H9 (cell line): ENCODE data around the gene FAT1. TPM values are rescaled to one million over a fixed set of nuclear protein-coding genes. Genes with fewer than 3 reads are reported as not detected.

Experiments used
- DNase-seq: peaks from one replicate; pipeline ENCODE4 v3.0.0-alpha.2; 2017
- H2AFZ ChIP-seq: one replicate; pipeline ENCODE4 v1.6.1; 2013; ENCODE audit warnings: mild to moderate bottlenecking, low read length, control low read depth, moderate library complexity
- H2AK5ac ChIP-seq: 2 replicates; pipeline ENCODE4 v1.6.1; 2013; ENCODE audit warnings: low read length, control low read depth, mixed read lengths; ENCODE audit not compliant: insufficient read length
- H2BK120ac ChIP-seq: one replicate; pipeline ENCODE4 v1.6.1; 2013; ENCODE audit warnings: low read depth, mild to moderate bottlenecking, low read length, control low read depth, inconsistent platforms; ENCODE audit not compliant: poor library complexity, severe bottlenecking
- H2BK12ac ChIP-seq: 2 replicates; pipeline ENCODE4 v1.6.1; 2013; ENCODE audit warnings: low read length, control low read depth, mixed read lengths, low read depth; ENCODE audit not compliant: insufficient read length
- H2BK15ac ChIP-seq: 2 replicates; pipeline ENCODE4 v1.6.1; 2013; ENCODE audit warnings: low read depth, low read length, control low read depth
- H2BK20ac ChIP-seq: one replicate; pipeline ENCODE4 v1.6.1; 2013; ENCODE audit warnings: low read depth, mild to moderate bottlenecking, low read length, control low read depth, inconsistent platforms; ENCODE audit not compliant: poor library complexity, severe bottlenecking
- H2BK5ac ChIP-seq: 2 replicates; pipeline ENCODE4 v1.6.1; 2013; ENCODE audit warnings: low read length, control low read depth, mixed read lengths; ENCODE audit not compliant: insufficient read length
- H3K14ac ChIP-seq: 2 replicates; pipeline ENCODE4 v1.6.1; 2013; ENCODE audit warnings: low read length, control low read depth; ENCODE audit not compliant: insufficient read depth
- H3K18ac ChIP-seq: 2 replicates; pipeline ENCODE4 v1.6.1; 2013; ENCODE audit warnings: low read depth, mild to moderate bottlenecking, mixed read lengths, low read length, control low read depth; ENCODE audit not compliant: insufficient read length
- H3K23ac ChIP-seq: 2 replicates; pipeline ENCODE4 v1.6.1; 2013; ENCODE audit warnings: low read length, control low read depth, mixed read lengths, low read depth; ENCODE audit not compliant: insufficient read length
- H3K23me2 ChIP-seq: 2 replicates; pipeline ENCODE4 v1.6.1; 2013; ENCODE audit warnings: low read depth, mild to moderate bottlenecking, mixed read lengths, low read length, control low read depth; ENCODE audit not compliant: insufficient read length, poor library complexity, severe bottlenecking
- H3K27ac ChIP-seq: 2 replicates; pipeline ENCODE4 v1.5.1; 2013; ENCODE audit warnings: low read length, control low read depth, mixed read lengths, low read depth; ENCODE audit not compliant: insufficient read length
- H3K27me3 ChIP-seq: 2 replicates; pipeline ENCODE4 v1.6.1; 2013; ENCODE audit warnings: low read length, control low read depth, inconsistent platforms; ENCODE audit not compliant: insufficient read depth
- H3K4ac ChIP-seq: 2 replicates; pipeline ENCODE4 v1.6.1; 2013; ENCODE audit warnings: low read depth, mild to moderate bottlenecking, control low read depth, inconsistent platforms, low read length, moderate library complexity
- H3K4me1 ChIP-seq: 2 replicates; pipeline ENCODE4 v1.6.1; 2013; ENCODE audit warnings: low read length, control low read depth, inconsistent platforms; ENCODE audit not compliant: insufficient read depth
- H3K4me2 ChIP-seq: 2 replicates; pipeline ENCODE4 v1.6.1; 2013; ENCODE audit warnings: low read length, control low read depth, mixed read lengths; ENCODE audit not compliant: insufficient read length, insufficient read depth
- H3K56ac ChIP-seq: 2 replicates; pipeline ENCODE4 v1.6.1; 2013; ENCODE audit warnings: low read depth, mild to moderate bottlenecking, mixed read lengths, low read length, control low read depth; ENCODE audit not compliant: insufficient read length
- H3K79me1 ChIP-seq: 2 replicates; pipeline ENCODE4 v1.6.1; 2013; ENCODE audit warnings: low read depth, mild to moderate bottlenecking, moderate library complexity, low read length, control low read depth, inconsistent platforms; ENCODE audit not compliant: insufficient read depth, poor library complexity, severe bottlenecking
- H3K79me2 ChIP-seq: 2 replicates; pipeline ENCODE4 v1.6.1; 2013; ENCODE audit warnings: low read length, control low read depth, inconsistent platforms; ENCODE audit not compliant: insufficient read depth
- H3K9ac ChIP-seq: 2 replicates; pipeline ENCODE4 v1.6.1; 2013; ENCODE audit warnings: low read length, control low read depth, mixed read lengths; ENCODE audit not compliant: insufficient read length; ENCODE audit errors: extremely low read depth
- H3K9me3 ChIP-seq: one replicate; pipeline ENCODE4 v1.6.1; 2013; ENCODE audit warnings: low read depth, low read length, inconsistent platforms; ENCODE audit not compliant: control insufficient read depth
- H3T11ph ChIP-seq: one replicate; pipeline ENCODE4 v1.6.1; 2013; ENCODE audit warnings: mild to moderate bottlenecking, low read length, control low read depth, inconsistent platforms
- H4K20me1 ChIP-seq: one replicate; pipeline ENCODE4 v1.6.1; 2013; ENCODE audit not compliant: control insufficient read depth, insufficient read length, insufficient read depth
- H4K5ac ChIP-seq: 2 replicates; pipeline ENCODE4 v1.6.1; 2013; ENCODE audit warnings: low read depth, mild to moderate bottlenecking, mixed read lengths, low read length, control low read depth; ENCODE audit not compliant: insufficient read length
- H4K8ac ChIP-seq: replicated peaks from 2 replicates; pipeline ENCODE4 v1.6.1; 2013; ENCODE audit warnings: low read length, control low read depth, mixed read lengths, low read depth; ENCODE audit not compliant: insufficient read length
- H4K91ac ChIP-seq: 2 replicates; pipeline ENCODE4 v1.6.1; 2013; ENCODE audit warnings: low read depth, mild to moderate bottlenecking, moderate library complexity, mixed read lengths, low read length, control low read depth; ENCODE audit not compliant: insufficient read length
- H3K27ac Mint-ChIP-seq, 3 experiments: 2 replicates in 2 of 3; 3 replicates in 1 of 3; pipeline ENCODE4 v1.8.0; 2020 to 2021; ENCODE audit warnings: mixed read lengths in 3 of 3, mild to moderate bottlenecking in 1 of 3, moderate library complexity in 1 of 3
- H3K27me3 Mint-ChIP-seq: 2 replicates; pipeline ENCODE4 v1.8.0; 2021; ENCODE audit warnings: low read depth, mild to moderate bottlenecking, moderate library complexity, mixed read lengths
- H3K36me3 Mint-ChIP-seq, 3 experiments: 2 replicates in 2 of 3; 3 replicates in 1 of 3; pipeline ENCODE4 v1.8.0; 2020 to 2021; ENCODE audit warnings: low read depth in 3 of 3, mixed read lengths in 3 of 3; ENCODE audit not compliant: insufficient read depth in 1 of 3
- H3K4me1 Mint-ChIP-seq, 2 experiments: 2 replicates each; pipeline ENCODE4 v1.8.0; 2020; ENCODE audit warnings: mixed read lengths in 2 of 2
- H3K4me3 Mint-ChIP-seq, 2 experiments: 2 replicates in 1 of 2; 3 replicates in 1 of 2; pipeline ENCODE4 v1.8.0; 2020 to 2021; ENCODE audit warnings: mild to moderate bottlenecking in 2 of 2, mixed read lengths in 2 of 2, moderate library complexity in 1 of 2
- H3K9me3 Mint-ChIP-seq, 2 experiments: 2 replicates in 1 of 2; 3 replicates in 1 of 2; pipeline ENCODE4 v1.8.0; 2020; ENCODE audit warnings: mild to moderate bottlenecking in 2 of 2, mixed read lengths in 2 of 2, moderate library complexity in 1 of 2
- CTCF ChIP-seq: fragments of 200-600 bp; sonication (generic); conservative IDR thresholded peaks from 3 replicates; pipeline ENCODE4 v1.8.0; 2021; ENCODE audit warnings: antibody characterized with exemption, mild to moderate bottlenecking
- WGBS: extraction: QIAGEN DNeasy Blood & Tissue Kit; methylation state at CpG from one replicate; pipeline ENCODE4 v1.1.7; 2013; ENCODE audit warnings: missing lambda C conversion rate, low lambda C conversion rate, mixed read lengths; ENCODE audit not compliant: insufficient read length; ENCODE audit errors: extremely low coverage; 5-methylcytosine and 5-hydroxymethylcytosine counted together
- total RNA-seq: library from RNA; stranded (reverse); gene quantifications from 2 replicates; pipeline ENCODE4 v1.2.1, GENCODE V29; 2021

The FAT1 gene
- total RNA-seq, 1 experiment from 2014 or later, result 173 TPM

- no CpG with 5 or more reads among the region's 9 CpGs for WGBS
- Histone ChIP-seq H3K14ac (no peak overlapping the region), H4K5ac (no peak overlapping the region), H3K27me3 (no peaks in the 10 kb centered on the region), H3K23me2 (no peaks in the 10 kb centered on the region), H3T11ph (no peak overlapping the region), H3K23ac (no peak overlapping the region), H2BK20ac (no peak overlapping the region), H4K20me1 (no peaks in the 10 kb centered on the region), H3K4me2 (no peak overlapping the region), H3K18ac (no peak overlapping the region), H2BK5ac (no peak overlapping the region), H3K4me1 (no peaks in the 10 kb centered on the region), H2BK15ac (no peak overlapping the region), H3K4ac (no peak overlapping the region), H3K9ac (no peak overlapping the region), H4K91ac (no peak overlapping the region), H3K79me2 (no peaks in the 10 kb centered on the region), H3K9me3 (no peaks in the 10 kb centered on the region), H3K56ac (no peak overlapping the region), H2BK12ac (no peak overlapping the region), H2AFZ (no peak overlapping the region), H4K8ac (no peak overlapping the region), H2AK5ac (no peak overlapping the region), H2BK120ac (no peak overlapping the region), H3K27ac (no peak overlapping the region), H3K79me1 (no peaks in the 10 kb centered on the region)
- DNase-seq, result no peak
- H3K36me3 Mint-ChIP-seq, result peaks cover 21 to 77% (median 68%) of the 10 kb centered on the region in 3 experiments
- H3K4me1 Mint-ChIP-seq, result peaks cover 20 to 25% of the 10 kb centered on the region in 2 experiments
- peak overlapping the region in 2 of 3 experiments; percentile 59 to 66; a peak in 3 of 7 replicates for H3K27ac Mint-ChIP-seq
- H3K9me3 Mint-ChIP-seq, result no peaks in the 10 kb centered on the region
- no peaks in the 10 kb centered on the region for H3K27me3 Mint-ChIP-seq
- TF ChIP-seq CTCF, result no peak
- no peak overlapping the region for H3K4me3 Mint-ChIP-seq
Measured at GRCh38 chr4:186621959-186622553, 101.6 kb downstream of the FAT1 start.
